DND-41 (cell line): ENCODE data around the gene AHRR.
"Not testable (repeated sequence)": the region's sequence is repeated elsewhere in the genome, so short reads cannot be mapped to it uniquely, and the experiment has no call there.

Source experiments
- EZH2 ChIP-seq: IDR thresholded peaks from 3 replicates; pipeline ENCODE4 v1.6.1; 2012; ENCODE audit warnings: borderline replicate concordance, low read depth, mild to moderate bottlenecking, moderate library complexity, low read length, inconsistent platforms; ENCODE audit not compliant: severe bottlenecking
- TF ChIP-seq, protein P1 (sequence below): IDR thresholded peaks from 2 replicates; pipeline ENCODE4 v1.5.1; 2012; ENCODE audit warnings: borderline replicate concordance, low read length, moderate library complexity, mild to moderate bottlenecking; ENCODE audit not compliant: poor library complexity, severe bottlenecking; ENCODE audit errors: extremely low read depth

- TF ChIP-seq, protein P1, sequence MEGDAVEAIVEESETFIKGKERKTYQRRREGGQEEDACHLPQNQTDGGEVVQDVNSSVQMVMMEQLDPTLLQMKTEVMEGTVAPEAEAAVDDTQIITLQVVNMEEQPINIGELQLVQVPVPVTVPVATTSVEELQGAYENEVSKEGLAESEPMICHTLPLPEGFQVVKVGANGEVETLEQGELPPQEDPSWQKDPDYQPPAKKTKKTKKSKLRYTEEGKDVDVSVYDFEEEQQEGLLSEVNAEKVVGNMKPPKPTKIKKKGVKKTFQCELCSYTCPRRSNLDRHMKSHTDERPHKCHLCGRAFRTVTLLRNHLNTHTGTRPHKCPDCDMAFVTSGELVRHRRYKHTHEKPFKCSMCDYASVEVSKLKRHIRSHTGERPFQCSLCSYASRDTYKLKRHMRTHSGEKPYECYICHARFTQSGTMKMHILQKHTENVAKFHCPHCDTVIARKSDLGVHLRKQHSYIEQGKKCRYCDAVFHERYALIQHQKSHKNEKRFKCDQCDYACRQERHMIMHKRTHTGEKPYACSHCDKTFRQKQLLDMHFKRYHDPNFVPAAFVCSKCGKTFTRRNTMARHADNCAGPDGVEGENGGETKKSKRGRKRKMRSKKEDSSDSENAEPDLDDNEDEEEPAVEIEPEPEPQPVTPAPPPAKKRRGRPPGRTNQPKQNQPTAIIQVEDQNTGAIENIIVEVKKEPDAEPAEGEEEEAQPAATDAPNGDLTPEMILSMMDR = not testable (repeated sequence)
- not testable (repeated sequence) for TF ChIP-seq EZH2
Measured at GRCh38 chr5:309831-310230, 11.7 kb upstream of the AHRR start.
